HG02623 (cell line): ENCODE results near the gene OCIAD2.
"Not testable (repeated sequence)": the region's sequence is repeated elsewhere in the genome, so short reads cannot be mapped to it uniquely, and the experiment has no call there.

Experiments used
- ATAC-seq: cut with Tn5 transposase; IDR thresholded peaks from one replicate; pipeline ENCODE4 v1.9.1; 2021; ENCODE audit warnings: moderate library complexity; ENCODE audit not compliant: unreplicated experiment

OCIAD2 gene

GRCh38 chr4:48907706-48908477 lies 1.3 kb upstream of the OCIAD2 start:
- no peak for ATAC-seq

- ATAC-seq: no peak
Observed at GRCh38 chr4:48905363-48906015, 1.1 kb downstream of the OCIAD2 start.

- no peak for ATAC-seq
Observed at GRCh38 chr4:48904541-48905142, 1.9 kb downstream of the OCIAD2 start.

GRCh38 chr4:48904101-48904500 lies 2.5 kb downstream of the OCIAD2 start:
- no peak for ATAC-seq

DNA sequence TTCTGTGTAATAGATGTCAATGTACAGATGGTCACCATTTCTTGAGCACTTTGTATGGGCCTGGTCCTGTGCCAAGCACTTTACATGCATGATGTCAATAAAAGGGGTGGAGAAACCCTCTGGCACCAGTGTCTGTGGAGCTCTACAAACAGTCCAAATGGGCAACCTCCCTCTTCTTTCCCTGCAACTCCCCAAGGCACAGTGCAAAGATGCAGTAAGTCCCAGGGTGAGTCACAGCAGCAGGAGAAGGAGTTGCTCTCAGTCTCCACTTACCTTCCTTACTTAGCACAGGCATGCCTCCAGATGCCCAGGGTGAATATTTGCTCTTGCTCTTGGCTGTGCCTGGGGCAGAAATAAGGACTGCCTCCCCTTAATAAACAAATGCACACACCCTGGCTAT lies 4.3 kb downstream of the OCIAD2 start:
- ATAC-seq: no peak

GRCh38 chr4:48901196-48901595 lies 5.4 kb downstream of the OCIAD2 start:
- ATAC-seq: no peak

- no peak for ATAC-seq
Observed at GRCh38 chr4:48899950-48900349, 6.6 kb downstream of the OCIAD2 start.

- ATAC-seq: peak; percentile 9
Observed at GRCh38 chr4:48899432-48899749, 7.2 kb downstream of the OCIAD2 start.

DNA sequence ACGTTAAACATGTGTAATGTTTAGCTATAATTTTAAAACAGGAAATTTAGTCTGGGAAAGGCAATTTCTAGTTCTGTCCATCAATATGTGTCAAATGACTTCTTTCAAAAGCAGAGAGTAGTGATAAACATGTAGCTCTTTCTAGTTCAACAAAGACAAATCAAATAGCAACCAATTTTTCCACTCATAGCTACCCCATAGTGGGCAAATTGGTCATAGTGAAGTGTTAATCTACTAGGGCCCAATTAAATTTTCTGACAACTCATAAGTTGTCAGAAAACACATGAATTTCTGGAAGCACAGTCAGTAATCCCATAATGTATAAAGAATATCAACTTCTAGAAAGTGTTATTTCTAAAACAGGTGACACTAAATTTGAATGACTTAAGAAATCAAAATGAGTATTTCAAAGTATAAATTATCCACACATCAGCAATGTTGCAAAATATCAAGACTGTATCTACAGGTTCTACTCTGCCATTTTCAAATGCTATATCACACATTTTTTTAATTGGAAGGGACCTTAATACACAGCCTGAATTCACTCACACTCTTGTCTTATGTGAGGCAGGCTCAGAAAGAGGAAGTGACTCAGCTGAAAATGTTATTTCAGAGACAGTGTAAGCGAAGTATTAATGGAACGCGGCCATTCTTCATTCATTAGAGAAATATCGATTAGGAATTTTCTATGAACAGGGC lies 7.7 kb downstream of the OCIAD2 start:
- ATAC-seq: peak; percentile 81

GRCh38 chr4:48896845-48897244 lies 9.7 kb downstream of the OCIAD2 start:
- no peak for ATAC-seq

- ATAC-seq: no peak
Observed at GRCh38 chr4:48891028-48891619, 15.4 kb downstream of the OCIAD2 start.

- not testable (repeated sequence) for ATAC-seq
Observed at GRCh38 chr4:48889750-48890149, 16.8 kb downstream of the OCIAD2 start.

GRCh38 chr4:48881646-48882045 lies 24.9 kb downstream of the OCIAD2 start:
- not testable (repeated sequence) for ATAC-seq

GRCh38 chr4:48879561-48880442 lies 26.8 kb downstream of the OCIAD2 start:
- ATAC-seq: no peak

DNA sequence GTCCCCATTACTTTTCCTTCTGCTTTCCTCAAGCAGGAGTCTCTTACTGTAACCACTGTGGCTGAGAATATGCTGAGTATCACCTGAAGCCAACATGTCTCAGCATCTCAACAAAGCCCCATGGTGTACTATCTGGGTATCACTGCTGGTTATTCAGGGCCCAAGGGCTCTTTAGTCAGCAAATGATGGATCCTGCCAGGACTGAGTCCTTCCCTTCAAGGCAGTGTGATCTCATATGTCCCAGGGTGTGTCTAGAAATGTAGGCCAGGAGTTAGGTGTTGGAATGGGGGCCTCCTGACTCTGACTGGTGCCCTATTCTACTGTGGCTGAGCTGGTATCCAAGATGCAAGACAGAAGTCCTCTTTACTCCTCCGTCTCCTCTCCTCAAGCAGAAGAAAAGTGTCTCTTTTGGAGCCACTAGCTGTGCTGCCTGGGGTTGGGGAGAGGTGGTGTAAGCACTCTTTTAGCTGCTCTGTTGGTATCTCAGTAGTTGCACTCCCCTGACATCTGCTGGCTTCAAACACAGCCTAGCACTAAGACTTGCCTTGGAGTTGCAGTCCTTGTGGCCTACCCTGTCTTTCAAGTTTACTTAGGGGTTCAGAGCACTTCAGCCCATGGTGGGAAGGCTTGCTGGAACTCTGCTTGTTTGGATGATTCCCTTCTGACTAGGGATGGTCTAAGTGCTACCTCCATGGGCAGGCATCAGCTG lies 28.6 kb downstream of the OCIAD2 start:
- no peak for ATAC-seq

DNA sequence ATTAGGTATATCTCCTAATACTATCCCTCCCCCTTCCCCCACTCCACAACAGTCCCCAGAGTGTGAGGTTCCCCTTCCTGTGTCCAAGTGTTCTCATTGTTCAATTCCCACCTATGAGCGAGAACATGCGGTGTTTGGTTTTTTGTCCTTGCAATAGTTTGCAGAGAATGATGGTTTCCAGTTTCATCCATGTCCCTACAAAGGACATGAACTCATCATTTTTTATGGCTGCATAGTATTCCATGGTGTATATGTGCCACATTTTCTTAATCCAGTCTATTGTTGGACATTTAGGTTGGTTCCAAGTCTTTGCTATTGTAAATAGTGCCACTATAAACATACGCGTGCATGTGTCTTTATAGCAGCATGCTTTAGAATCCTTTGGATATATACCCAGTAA lies 41.9 kb downstream of the OCIAD2 start:
- not testable (repeated sequence) for ATAC-seq

DNA sequence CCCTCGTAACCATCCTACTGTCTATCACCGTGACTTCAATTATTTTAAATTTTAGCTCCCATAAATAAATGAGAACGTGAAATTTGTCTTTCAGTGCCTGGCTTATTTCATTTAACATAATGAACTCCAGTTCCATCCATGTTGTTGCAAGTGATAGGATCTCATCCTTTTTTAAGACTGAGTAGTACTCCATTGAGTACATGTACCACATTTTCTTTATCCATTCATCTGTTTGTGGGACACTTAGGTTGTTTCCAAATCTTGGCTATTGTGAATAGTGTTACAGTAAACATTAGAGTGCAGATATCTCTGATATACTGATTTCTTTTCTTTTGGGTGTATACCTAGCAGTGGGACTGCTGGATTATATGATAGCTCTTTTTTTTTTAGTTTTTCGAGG lies 42.8 kb downstream of the OCIAD2 start:
- ATAC-seq: no peak

DNA sequence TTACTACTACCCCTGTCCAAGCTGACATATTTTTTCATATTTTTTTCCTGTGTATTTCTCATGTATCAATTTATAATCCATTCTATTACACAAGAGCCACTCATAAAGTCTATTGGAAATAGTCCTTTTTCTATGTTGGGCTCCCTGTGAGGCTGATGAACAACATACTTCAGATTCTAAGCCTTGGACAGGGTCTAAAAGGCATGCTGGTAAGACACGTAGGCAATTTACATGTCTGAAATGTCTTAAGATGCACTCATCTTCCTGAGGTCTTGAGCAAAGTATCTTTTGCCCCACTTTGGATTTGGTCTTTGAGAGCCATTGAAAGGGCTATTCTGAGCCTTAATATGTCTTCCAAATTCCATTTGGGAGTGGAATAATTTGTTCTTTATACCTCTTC lies 43.9 kb downstream of the OCIAD2 start:
- no peak for ATAC-seq

DNA sequence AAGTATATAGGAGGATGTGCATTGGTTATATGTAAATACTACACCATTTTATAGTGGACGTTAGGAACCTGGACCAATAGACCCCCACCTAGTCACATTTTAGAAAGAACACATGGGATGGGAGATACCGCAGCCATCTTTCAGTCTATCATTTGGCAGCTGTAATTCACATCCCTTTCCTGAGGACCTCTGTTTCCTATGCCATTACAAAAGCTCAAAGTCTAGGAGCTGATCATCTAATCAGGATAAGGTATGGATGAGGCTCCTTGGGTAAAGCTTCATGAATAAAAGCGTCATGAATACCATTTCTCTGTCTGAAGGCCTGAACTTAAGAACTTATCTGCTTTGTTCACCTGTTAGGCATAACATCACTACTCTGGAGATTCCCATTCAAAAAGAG lies 44.5 kb downstream of the OCIAD2 start:
- no peak for ATAC-seq

- no peak for ATAC-seq
Observed at GRCh38 chr4:48858130-48858529, 48.4 kb downstream of the OCIAD2 start.
